Measurements from ENCODE around the gene FMC1.

FMC1 gene

GRCh38 chr7:139340037-139340807 lies 915 bp upstream of the FMC1 start:
- TF ChIP-seq CREB1 (IDR thresholded peaks at IDR 0.05; ENCODE audit: low read depth), result peak; percentile 85
- TF ChIP-seq EGR1 (IDR thresholded peaks at IDR 0.05), result 0 out of 2 replicates have a peak, but pooled peaks have one; percentile 11
- TF ChIP-seq ZBTB7A (IDR thresholded peaks at IDR 0.05; ENCODE audit: low read depth), result no peak
- TF ChIP-seq NFIC (IDR thresholded peaks at IDR 0.05), result peak; percentile 19; the same call in 1 of the 2 replicates
- peak; percentile 22; the same call in 1 of the 2 replicates for TF ChIP-seq RAD21 (IDR thresholded peaks at IDR 0.05; ENCODE audit: low read depth)
- peak; percentile 99 for TF ChIP-seq USF1 (IDR thresholded peaks at IDR 0.05)
- no peak for TF ChIP-seq FOXM1 (IDR thresholded peaks at IDR 0.05; ENCODE audit: borderline replicate concordance, low read depth)
- TF ChIP-seq TAF1 (IDR thresholded peaks at IDR 0.05; ENCODE audit: low read depth), result peak; percentile 35; the same call in 1 of the 2 replicates
- peak; percentile 64 for TF ChIP-seq CEBPB (IDR thresholded peaks at IDR 0.05)
- TF ChIP-seq REST (IDR thresholded peaks at IDR 0.05; ENCODE audit: low read depth), result no peak
- TF ChIP-seq TEAD4 (IDR thresholded peaks at IDR 0.05), result peak; percentile 94
- TF ChIP-seq TCF12 (IDR thresholded peaks at IDR 0.05; ENCODE audit: low read depth), result peak; percentile 54
- TF ChIP-seq YY1 (IDR thresholded peaks at IDR 0.05; ENCODE audit: low read depth), result peak; percentile 82
- peak; percentile 5; the same call in 1 of the 2 replicates for TF ChIP-seq EP300 (IDR thresholded peaks at IDR 0.05; ENCODE audit: borderline replicate concordance)
- TF ChIP-seq MAX (IDR thresholded peaks at IDR 0.05), result peak; percentile 93

- no peak for TF ChIP-seq REST (IDR thresholded peaks at IDR 0.05; ENCODE audit: low read depth)
- no peak for TF ChIP-seq NFIC (IDR thresholded peaks at IDR 0.05)
Observed at GRCh38 chr7:139340808-139341057, 404 bp upstream of the FMC1 start.

- TF ChIP-seq CEBPB (IDR thresholded peaks at IDR 0.05) (no peak), TCF12 (IDR thresholded peaks at IDR 0.05; ENCODE audit: low read depth) (no peak), YY1 (IDR thresholded peaks at IDR 0.05; ENCODE audit: low read depth) (0 out of 2 replicates have a peak, but pooled peaks have one; percentile 11), RAD21 (IDR thresholded peaks at IDR 0.05; ENCODE audit: low read depth) (no peak), NFIC (IDR thresholded peaks at IDR 0.05) (no peak)
Observed at GRCh38 chr7:139341776-139342226, 664 bp downstream of the FMC1 start.

GRCh38 chr7:139345042-139345441 lies 3.9 kb downstream of the FMC1 start:
- TF ChIP-seq TCF12 (IDR thresholded peaks at IDR 0.05; ENCODE audit: low read depth), result no peak
- no peak for TF ChIP-seq NFIC (IDR thresholded peaks at IDR 0.05)
- no peak for TF ChIP-seq USF1 (IDR thresholded peaks at IDR 0.05)
- TF ChIP-seq FOXM1 (IDR thresholded peaks at IDR 0.05; ENCODE audit: borderline replicate concordance, low read depth), result no peak
- TF ChIP-seq CREB1 (IDR thresholded peaks at IDR 0.05; ENCODE audit: low read depth), result no peak
- no peak for TF ChIP-seq EGR1 (IDR thresholded peaks at IDR 0.05)
- TF ChIP-seq YY1 (IDR thresholded peaks at IDR 0.05; ENCODE audit: low read depth), result no peak
- no peak for TF ChIP-seq TEAD4 (IDR thresholded peaks at IDR 0.05)
- TF ChIP-seq EP300 (IDR thresholded peaks at IDR 0.05; ENCODE audit: borderline replicate concordance), result no peak
- TF ChIP-seq TAF1 (IDR thresholded peaks at IDR 0.05; ENCODE audit: low read depth), result no peak
- no peak for TF ChIP-seq ZBTB7A (IDR thresholded peaks at IDR 0.05; ENCODE audit: low read depth)
- no peak for TF ChIP-seq REST (IDR thresholded peaks at IDR 0.05; ENCODE audit: low read depth)
- TF ChIP-seq CEBPB (IDR thresholded peaks at IDR 0.05), result no peak
- TF ChIP-seq MAX (IDR thresholded peaks at IDR 0.05), result no peak
- no peak for TF ChIP-seq RAD21 (IDR thresholded peaks at IDR 0.05; ENCODE audit: low read depth)

Measured in Ishikawa (cell line).